DND-41 (cell line): ENCODE measurements around the gene NCR1.

ENCODE experiments used
- ATAC-seq: fragments of 200-7000 bp; cut with Tn5 transposase; 3 replicates; pipeline ENCODE4 v1.9.1; 2021; ENCODE audit warnings: low read depth; ENCODE audit not compliant: insufficient read depth
- DNase-seq: peaks from one replicate; pipeline ENCODE4 v3.0.0-alpha.2; 2020
- H2AFZ ChIP-seq: 2 replicates; pipeline ENCODE4 v1.6.0; 2012; ENCODE audit warnings: low read depth, low read length
- H3K27ac ChIP-seq: 2 replicates; pipeline ENCODE4 v1.5.1; 2012; ENCODE audit warnings: low read length, inconsistent platforms
- H3K27me3 ChIP-seq: fragments of 200-600 bp; sonication (generic); 2 replicates; pipeline ENCODE4 v1.6.0; 2012; ENCODE audit warnings: low read length, mild to moderate bottlenecking, inconsistent platforms; ENCODE audit not compliant: insufficient read depth, poor library complexity
- H3K36me3 ChIP-seq: 2 replicates; pipeline ENCODE4 v1.5.1; 2012; ENCODE audit warnings: low read length, inconsistent platforms; ENCODE audit not compliant: insufficient read depth
- H3K4me1 ChIP-seq: 2 replicates; pipeline ENCODE4 v1.5.1; 2012; ENCODE audit warnings: mild to moderate bottlenecking, low read length; ENCODE audit not compliant: insufficient read depth
- H3K4me2 ChIP-seq: 2 replicates; pipeline ENCODE4 v1.6.0; 2012; ENCODE audit warnings: mild to moderate bottlenecking, moderate library complexity, low read length, inconsistent platforms; ENCODE audit not compliant: insufficient read depth
- H3K4me3 ChIP-seq, 2 experiments: fragments of 200-600 bp in 1 of 2; shearing (Covaris generic) in 1 of 2; 2 replicates each; pipeline ENCODE4 v1.5.1; 2012 to 2016; ENCODE audit warnings: inconsistent platforms in 2 of 2, low read length in 2 of 2, mild to moderate bottlenecking in 2 of 2, low read depth in 1 of 2, moderate library complexity in 1 of 2
- H3K79me2 ChIP-seq: 2 replicates; pipeline ENCODE4 v1.6.0; 2012; ENCODE audit warnings: low read length, inconsistent platforms; ENCODE audit not compliant: insufficient read depth
- H3K9ac ChIP-seq: 2 replicates; pipeline ENCODE4 v1.6.0; 2012; ENCODE audit warnings: low read depth, mild to moderate bottlenecking, inconsistent platforms, low read length, moderate library complexity
- H3K9me3 ChIP-seq: 2 replicates; pipeline ENCODE4 v1.5.1; 2012; ENCODE audit warnings: low read length, moderate library complexity, mild to moderate bottlenecking, inconsistent platforms; ENCODE audit not compliant: insufficient read depth, severe bottlenecking
- H4K20me1 ChIP-seq: 2 replicates; pipeline ENCODE4 v1.6.0; 2012; ENCODE audit warnings: low read length; ENCODE audit not compliant: insufficient read depth
- EZH2 ChIP-seq: IDR thresholded peaks from 3 replicates; pipeline ENCODE4 v1.6.1; 2012; ENCODE audit warnings: borderline replicate concordance, low read depth, mild to moderate bottlenecking, moderate library complexity, low read length, inconsistent platforms; ENCODE audit not compliant: severe bottlenecking
- TF ChIP-seq, protein P1 (sequence below): IDR thresholded peaks from 2 replicates; pipeline ENCODE4 v1.5.1; 2012; ENCODE audit warnings: borderline replicate concordance, low read length, moderate library complexity, mild to moderate bottlenecking; ENCODE audit not compliant: poor library complexity, severe bottlenecking; ENCODE audit errors: extremely low read depth

The NCR1 gene

GRCh38 chr19:54955376-54955775, 49.4 kb downstream of the NCR1 start:
- H3K79me2 ChIP-seq = no peaks in the 10 kb centered on the region
- H3K9me3 ChIP-seq = no peaks in the 10 kb centered on the region
- H3K9ac ChIP-seq = no peak overlapping the region
- TF ChIP-seq EZH2 = no peak
- TF ChIP-seq, protein P1, sequence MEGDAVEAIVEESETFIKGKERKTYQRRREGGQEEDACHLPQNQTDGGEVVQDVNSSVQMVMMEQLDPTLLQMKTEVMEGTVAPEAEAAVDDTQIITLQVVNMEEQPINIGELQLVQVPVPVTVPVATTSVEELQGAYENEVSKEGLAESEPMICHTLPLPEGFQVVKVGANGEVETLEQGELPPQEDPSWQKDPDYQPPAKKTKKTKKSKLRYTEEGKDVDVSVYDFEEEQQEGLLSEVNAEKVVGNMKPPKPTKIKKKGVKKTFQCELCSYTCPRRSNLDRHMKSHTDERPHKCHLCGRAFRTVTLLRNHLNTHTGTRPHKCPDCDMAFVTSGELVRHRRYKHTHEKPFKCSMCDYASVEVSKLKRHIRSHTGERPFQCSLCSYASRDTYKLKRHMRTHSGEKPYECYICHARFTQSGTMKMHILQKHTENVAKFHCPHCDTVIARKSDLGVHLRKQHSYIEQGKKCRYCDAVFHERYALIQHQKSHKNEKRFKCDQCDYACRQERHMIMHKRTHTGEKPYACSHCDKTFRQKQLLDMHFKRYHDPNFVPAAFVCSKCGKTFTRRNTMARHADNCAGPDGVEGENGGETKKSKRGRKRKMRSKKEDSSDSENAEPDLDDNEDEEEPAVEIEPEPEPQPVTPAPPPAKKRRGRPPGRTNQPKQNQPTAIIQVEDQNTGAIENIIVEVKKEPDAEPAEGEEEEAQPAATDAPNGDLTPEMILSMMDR = no peak
- H3K4me3 ChIP-seq = no peak overlapping the region
- ATAC-seq (no peak), DNase-seq (no peak)
- no peaks in the 10 kb centered on the region for H3K4me1 ChIP-seq
- H3K4me2 ChIP-seq = no peak overlapping the region
- H3K27ac ChIP-seq = no peak overlapping the region
- no peaks in the 10 kb centered on the region for H3K36me3 ChIP-seq
- H2AFZ ChIP-seq = no peak overlapping the region
- no peaks in the 10 kb centered on the region for H3K27me3 ChIP-seq
- no peaks in the 10 kb centered on the region for H4K20me1 ChIP-seq

DNA sequence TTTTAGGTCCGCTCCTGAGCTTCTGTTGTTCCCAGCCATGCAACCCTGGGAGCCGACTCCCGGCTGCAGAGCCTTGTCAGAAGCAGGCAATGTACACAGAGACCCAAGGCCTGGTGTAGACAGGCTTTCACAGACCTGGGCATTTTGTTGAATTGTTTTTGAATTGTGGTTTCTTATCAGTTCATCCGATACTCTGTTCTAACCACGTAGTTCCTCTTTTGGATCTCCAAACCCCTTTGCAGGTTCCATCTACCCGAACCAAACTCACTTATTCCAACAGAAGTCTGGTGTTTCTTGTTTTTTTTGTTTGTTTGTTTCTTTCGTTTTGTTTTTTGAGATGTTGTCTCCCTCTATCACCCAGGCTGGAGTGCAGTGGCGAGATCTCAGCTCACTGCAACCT, 53.9 kb downstream of the NCR1 start:
- H3K9ac ChIP-seq = no peak overlapping the region
- DNase-seq (no peak), ATAC-seq (peak; percentile 40; the same call in 1 of the 3 replicates)
- no peaks in the 10 kb centered on the region for H3K36me3 ChIP-seq
- no peaks in the 10 kb centered on the region for H4K20me1 ChIP-seq
- no peak overlapping the region for H3K4me2 ChIP-seq
- H3K27me3 ChIP-seq = no peaks in the 10 kb centered on the region
- no peak overlapping the region for H3K27ac ChIP-seq
- no peak overlapping the region for H2AFZ ChIP-seq
- H3K4me1 ChIP-seq = no peaks in the 10 kb centered on the region
- TF ChIP-seq, protein P1 = no peak
- no peak for TF ChIP-seq EZH2
- no peak overlapping the region for H3K4me3 ChIP-seq
- no peaks in the 10 kb centered on the region for H3K79me2 ChIP-seq
- H3K9me3 ChIP-seq = no peaks in the 10 kb centered on the region
